ENCODE measurements around the gene ZNF324B. TPM values are rescaled to one million over a fixed set of nuclear protein-coding genes. Genes with fewer than 3 reads are reported as not detected.
A peak's percentile ranks its signal among the peaks of the same experiment; 100 is the strongest.
"Not testable (repeated sequence)": the region's sequence is repeated elsewhere in the genome, so short reads cannot be mapped to it uniquely, and the experiment has no call there.

Gene ZNF324B
- polyA plus RNA-seq, 1 donor: 5.4 TPM

- DNase-seq: no peak
Measured at GRCh38 chr19:58479736-58480480, 28.5 kb downstream of the ZNF324B start.

- no peak for DNase-seq
Measured at GRCh38 chr19:58480481-58480830, 29.0 kb downstream of the ZNF324B start.

GRCh38 chr19:58480831-58481230 lies 29.4 kb downstream of the ZNF324B start:
- no peak for DNase-seq

GRCh38 chr19:58482372-58482771 lies 30.9 kb downstream of the ZNF324B start:
- no peak for DNase-seq

GRCh38 chr19:58483776-58484175 lies 32.4 kb downstream of the ZNF324B start:
- no peak for DNase-seq

GRCh38 chr19:58484349-58484748 lies 32.9 kb downstream of the ZNF324B start:
- DNase-seq: not testable (repeated sequence)

- no peak for DNase-seq
Measured at GRCh38 chr19:58491393-58491792, 40.0 kb downstream of the ZNF324B start.

GRCh38 chr19:58492265-58492664 lies 40.8 kb downstream of the ZNF324B start:
- DNase-seq: no peak

- DNase-seq: no peak
Measured at GRCh38 chr19:58497634-58498170, 46.3 kb downstream of the ZNF324B start.

GRCh38 chr19:58498316-58499020 lies 47.0 kb downstream of the ZNF324B start:
- no peak for DNase-seq

- peak; percentile 99 for DNase-seq
Measured at GRCh38 chr19:58499021-58499927, 47.9 kb downstream of the ZNF324B start.

- DNase-seq: no peak
Measured at GRCh38 chr19:58500242-58500641, 48.8 kb downstream of the ZNF324B start.

Other genes starting within 250 kb of the ZNF324B start
- 47.9 TPM for gene ZNF544, start 222.7 kb upstream of the ZNF324B start, polyA plus RNA-seq (ENCODE audit: insufficient read length)
- 11.4 TPM for gene ZNF8, start 172.7 kb upstream of the ZNF324B start, polyA plus RNA-seq (ENCODE audit: insufficient read length)
- gene ERVK3-1, start 146.2 kb upstream of the ZNF324B start, polyA plus RNA-seq (ENCODE audit: insufficient read length): 58.1 TPM
- gene ZSCAN22, start 124.6 kb upstream of the ZNF324B start, polyA plus RNA-seq (ENCODE audit: insufficient read length): 4.1 TPM
- gene A1BG, start 98.1 kb upstream of the ZNF324B start, polyA plus RNA-seq (ENCODE audit: insufficient read length): 0.57 TPM
- 4.2 TPM for gene ZNF497, start 88.9 kb upstream of the ZNF324B start, polyA plus RNA-seq (ENCODE audit: insufficient read length)
- 3.1 TPM for gene ZNF837, start 70.6 kb upstream of the ZNF324B start, polyA plus RNA-seq (ENCODE audit: insufficient read length)
- gene RPS5, start 64.4 kb upstream of the ZNF324B start, polyA plus RNA-seq (ENCODE audit: insufficient read length): 819 TPM
- gene RNF225, start 56.0 kb upstream of the ZNF324B start, polyA plus RNA-seq (ENCODE audit: insufficient read length): not detected
- 11.7 TPM for gene ZNF584, start 43.0 kb upstream of the ZNF324B start, polyA plus RNA-seq (ENCODE audit: insufficient read length)
- gene ZNF132, start 11.5 kb upstream of the ZNF324B start, polyA plus RNA-seq (ENCODE audit: insufficient read length): 16.7 TPM
- 9.1 TPM for gene ZNF324, start 15.5 kb downstream of the ZNF324B start, polyA plus RNA-seq (ENCODE audit: insufficient read length)
- gene ZNF446, start 24.7 kb downstream of the ZNF324B start, polyA plus RNA-seq (ENCODE audit: insufficient read length): 14.1 TPM
- 9.9 TPM for gene SLC27A5, start 60.4 kb downstream of the ZNF324B start, polyA plus RNA-seq (ENCODE audit: insufficient read length)
- 9.1 TPM for gene ZBTB45, start 68.2 kb downstream of the ZNF324B start, polyA plus RNA-seq (ENCODE audit: insufficient read length)
- gene TRIM28, start 92.4 kb downstream of the ZNF324B start, polyA plus RNA-seq (ENCODE audit: insufficient read length): 706 TPM
- 101 TPM for gene CHMP2A, start 103.5 kb downstream of the ZNF324B start, polyA plus RNA-seq (ENCODE audit: insufficient read length)
- 95.9 TPM for gene UBE2M, start 107.0 kb downstream of the ZNF324B start, polyA plus RNA-seq (ENCODE audit: insufficient read length)
- 50.1 TPM for gene MZF1, start 121.7 kb downstream of the ZNF324B start, polyA plus RNA-seq (ENCODE audit: insufficient read length)